ENCODE data around the gene PIWIL4. TPM values are rescaled to one million over a fixed set of nuclear protein-coding genes. Genes with fewer than 3 reads are reported as not detected.

The PIWIL4 gene
- total RNA-seq, 2 experiments from 2014 or later: 0.15 to 0.22 TPM

GRCh38 chr11:94665116-94665659, 98.0 kb downstream of the PIWIL4 start:
- DNase-seq (ENCODE audit: low spot score): no peak
- H3K9me2 ChIP-seq (ENCODE audit: insufficient read depth, low read length): no peaks in the 10 kb centered on the region
- ChIA-PET POLR2A (no interaction called here), CTCF (ENCODE audit: unreplicated experiment) (no interaction called here)
- no peak overlapping the region for H3K4me2 ChIP-seq (ENCODE audit: low read length)
- no peaks in the 10 kb centered on the region for H3K79me2 ChIP-seq (ENCODE audit: insufficient read depth, low read depth, low read length)
- H3K27ac ChIP-seq (ENCODE audit: low read depth, low read length, poor library complexity, severe bottlenecking): no peak overlapping the region
- no TSS peak for BruUV-seq (replicated peaks)
- no peaks in the 10 kb centered on the region for H3K9me3 ChIP-seq (ENCODE audit: low read length)
- no peaks in the 10 kb centered on the region for H4K20me1 ChIP-seq (ENCODE audit: insufficient read depth, low read length)
- H2AFZ ChIP-seq (ENCODE audit: low read length): no peak overlapping the region
- TF ChIP-seq EZH2phosphoT487 (IDR thresholded peaks at IDR 0.05; ENCODE audit: borderline replicate concordance, low read depth, low read length) (no peak), CTCF (conservative IDR thresholded peaks at IDR 0.05; ENCODE audit: low read length) (no peak)
- no peaks in the 10 kb centered on the region for H3K4me1 ChIP-seq (ENCODE audit: insufficient read depth, low read length, poor library complexity, severe bottlenecking)
- no peak overlapping the region for H3K4me3 ChIP-seq (ENCODE audit: low read depth, low read length, poor library complexity, severe bottlenecking)
- intact Hi-C loops (cut with micrococcal nuclease; ENCODE audit: unreplicated experiment): no loop called here
- H3K36me3 ChIP-seq (ENCODE audit: insufficient read depth, low read length): no peaks in the 10 kb centered on the region

- H3K4me2 ChIP-seq (ENCODE audit: low read length): no peak overlapping the region
- CTCF ChIA-PET (ENCODE audit: unreplicated experiment): no interaction called here
- H3K9me2 ChIP-seq (ENCODE audit: insufficient read depth, low read length): no peaks in the 10 kb centered on the region
- no peak for DNase-seq (ENCODE audit: low spot score)
- no TSS peak for BruUV-seq (replicated peaks)
- no peak overlapping the region for H2AFZ ChIP-seq (ENCODE audit: low read length)
- H4K20me1 ChIP-seq (ENCODE audit: insufficient read depth, low read length): no peaks in the 10 kb centered on the region
- no peak for TF ChIP-seq EZH2phosphoT487 (IDR thresholded peaks at IDR 0.05; ENCODE audit: borderline replicate concordance, low read depth, low read length)
- TF ChIP-seq CTCF (conservative IDR thresholded peaks at IDR 0.05; ENCODE audit: low read length): no peak
- H3K27ac ChIP-seq (ENCODE audit: low read depth, low read length, poor library complexity, severe bottlenecking): no peak overlapping the region
- no peaks in the 10 kb centered on the region for H3K4me1 ChIP-seq (ENCODE audit: insufficient read depth, low read length, poor library complexity, severe bottlenecking)
- no peaks in the 10 kb centered on the region for H3K79me2 ChIP-seq (ENCODE audit: insufficient read depth, low read depth, low read length)
- H3K36me3 ChIP-seq (ENCODE audit: insufficient read depth, low read length): no peaks in the 10 kb centered on the region
- POLR2A ChIA-PET: interaction anchor here (0.6 kb wide), 1 partner anchor 199 kb away, joined by 3 read pairs; no protein-coding TSS in a partner anchor
- intact Hi-C loops (cut with micrococcal nuclease; ENCODE audit: unreplicated experiment): no loop called here
- no peak overlapping the region for H3K4me3 ChIP-seq (ENCODE audit: low read depth, low read length, poor library complexity, severe bottlenecking)
- H3K9me3 ChIP-seq (ENCODE audit: low read length): no peaks in the 10 kb centered on the region
These were observed 99.9 kb downstream of the PIWIL4 start for GRCh38 chr11:94666792-94667721.
